Vagina (tissue), 2 donors: ENCODE data around the gene ANAPC15.

Source experiments
- CTCF ChIP-seq, 3 experiments: fragments of 450-650 bp in 2 of 3; fragments of 200-600 bp in 1 of 3; sonication (generic) in 1 of 3; IDR thresholded peaks; one replicate each; pipeline ENCODE4 v1.5.1; 2017 to 2019; ENCODE audit warnings: antibody characterized with exemption in 3 of 3, mild to moderate bottlenecking in 2 of 3, moderate library complexity in 2 of 3
- POLR2AphosphoS5 ChIP-seq, 2 donors: sonication (generic); formaldehyde crosslinking; IDR thresholded peaks; one replicate each; pipeline ENCODE4 v1.9.0; 2017; ENCODE audit warnings: antibody characterized with exemption in 2 of 2, mild to moderate bottlenecking in 2 of 2, low read depth in 1 of 2; ENCODE audit not compliant: insufficient read depth in 1 of 2

- TF ChIP-seq CTCF (IDR thresholded peaks at IDR 0.05) = no peak
- TF ChIP-seq POLR2AphosphoS5 (IDR thresholded peaks at IDR 0.05; ENCODE audit: insufficient read depth in 1 of 2, low read depth in 1 of 2) = no peak
These were observed 27.0 kb upstream of the ANAPC15 start for GRCh38 chr11:72139500-72139899.
